Ovary (tissue), 3 donors: Measurements from ENCODE around the gene PGLYRP2.
"Not testable (repeated sequence)": the region's sequence is repeated elsewhere in the genome, so short reads cannot be mapped to it uniquely, and the experiment has no call there.

ENCODE experiments used
- EP300 ChIP-seq: sonication (generic); formaldehyde crosslinking; IDR thresholded peaks from one replicate; pipeline ENCODE4 v1.6.1; 2017; ENCODE audit warnings: antibody characterized with exemption
- POLR2A ChIP-seq: fragments of 450-650 bp; IDR thresholded peaks from one replicate; pipeline ENCODE4 v1.6.1; 2017; ENCODE audit warnings: antibody characterized with exemption, mild to moderate bottlenecking, moderate library complexity
- TF ChIP-seq, protein P1 (sequence below), 3 donors: fragments of 450-650 bp in 2 of 3; fragments of 200-600 bp in 1 of 3; IDR thresholded peaks; one replicate each; pipeline versions ENCODE4 v1.5.1 to v1.8.0; 2016 to 2022; ENCODE audit warnings: antibody characterized with exemption in 3 of 3, mild to moderate bottlenecking in 1 of 3
- donor health status: DM: no; HTN: no; CAD: no.

GRCh38 chr19:15473821-15474220 lies 5.5 kb downstream of the PGLYRP2 start:
- TF ChIP-seq, protein P1, sequence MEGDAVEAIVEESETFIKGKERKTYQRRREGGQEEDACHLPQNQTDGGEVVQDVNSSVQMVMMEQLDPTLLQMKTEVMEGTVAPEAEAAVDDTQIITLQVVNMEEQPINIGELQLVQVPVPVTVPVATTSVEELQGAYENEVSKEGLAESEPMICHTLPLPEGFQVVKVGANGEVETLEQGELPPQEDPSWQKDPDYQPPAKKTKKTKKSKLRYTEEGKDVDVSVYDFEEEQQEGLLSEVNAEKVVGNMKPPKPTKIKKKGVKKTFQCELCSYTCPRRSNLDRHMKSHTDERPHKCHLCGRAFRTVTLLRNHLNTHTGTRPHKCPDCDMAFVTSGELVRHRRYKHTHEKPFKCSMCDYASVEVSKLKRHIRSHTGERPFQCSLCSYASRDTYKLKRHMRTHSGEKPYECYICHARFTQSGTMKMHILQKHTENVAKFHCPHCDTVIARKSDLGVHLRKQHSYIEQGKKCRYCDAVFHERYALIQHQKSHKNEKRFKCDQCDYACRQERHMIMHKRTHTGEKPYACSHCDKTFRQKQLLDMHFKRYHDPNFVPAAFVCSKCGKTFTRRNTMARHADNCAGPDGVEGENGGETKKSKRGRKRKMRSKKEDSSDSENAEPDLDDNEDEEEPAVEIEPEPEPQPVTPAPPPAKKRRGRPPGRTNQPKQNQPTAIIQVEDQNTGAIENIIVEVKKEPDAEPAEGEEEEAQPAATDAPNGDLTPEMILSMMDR (IDR thresholded peaks at IDR 0.05): not testable (repeated sequence)
- TF ChIP-seq EP300, POLR2A: not testable (repeated sequence)
